ENCODE results near the gene ABHD12. TPM values are rescaled to one million over a fixed set of nuclear protein-coding genes. Genes with fewer than 3 reads are reported as not detected.
"Not testable (repeated sequence)": the region's sequence is repeated elsewhere in the genome, so short reads cannot be mapped to it uniquely, and the experiment has no call there.

Gene ABHD12
- polyA plus RNA-seq, 6 donors from 2014 or later, result 15.7 to 23.1 (median 20.3) TPM

GRCh38 chr20:25320035-25320800 is 70.4 kb downstream of the ABHD12 start:
- Mint-ChIP-seq H3K9me3 (no peaks in the 10 kb centered on the region), H3K4me1 (peaks cover 31 to 47% (median 38%) of the 10 kb centered on the region in 3 donors), H3K27ac (peak overlapping the region in 3 of 6 donors; percentile 5 to 94 (median 85)), H3K36me3 (peaks cover 0 to 18% of the 10 kb centered on the region in 2 donors), H3K4me3 (peak overlapping the region in 2 of 8 donors; percentile 18 to 63), H3K27me3 (no peaks in the 10 kb centered on the region)
- ATAC-seq (ENCODE audit: low read depth in 2 of 2), result no peak
- DNase-seq, result no peak

- H3K27me3 Mint-ChIP-seq, result no peaks in the 10 kb centered on the region
- peak overlapping the region in 4 of 6 donors; percentile 60 to 94 (median 86) for H3K27ac Mint-ChIP-seq
- peaks cover 0 to 18% of the 10 kb centered on the region in 2 donors for H3K36me3 Mint-ChIP-seq
- no peaks in the 10 kb centered on the region for H3K9me3 Mint-ChIP-seq
- DNase-seq (no peak), ATAC-seq (ENCODE audit: low read depth in 2 of 2) (no peak)
- H3K4me3 Mint-ChIP-seq, result peak overlapping the region in 4 of 8 donors; percentile 18 to 66 (median 63)
- H3K4me1 Mint-ChIP-seq, result peaks cover 27 to 47% (median 38%) of the 10 kb centered on the region in 3 donors
Measured at GRCh38 chr20:25319241-25320034, 71.2 kb downstream of the ABHD12 start.

GRCh38 chr20:25318471-25319240 is 72.0 kb downstream of the ABHD12 start:
- Mint-ChIP-seq H3K9me3 (no peaks in the 10 kb centered on the region), H3K4me3 (peak overlapping the region in 6 of 8 donors; percentile 2 to 82 (median 64)), H3K27ac (peak overlapping the region in 5 of 6 donors; percentile 49 to 87 (median 66)), H3K27me3 (no peaks in the 10 kb centered on the region), H3K4me1 (peaks cover 25 to 46% (median 35%) of the 10 kb centered on the region in 3 donors), H3K36me3 (peaks cover 0 to 15% of the 10 kb centered on the region in 2 donors)
- DNase-seq (peak; percentile 50), ATAC-seq (ENCODE audit: low read depth in 2 of 2) (peak; percentile 94 to 95)

- no peak for ATAC-seq (ENCODE audit: low read depth in 2 of 2)
- H3K4me3 Mint-ChIP-seq, result peak overlapping the region in 1 of 8 donors; percentile 40
Measured at GRCh38 chr20:25317351-25318075, 73.1 kb downstream of the ABHD12 start.

GRCh38 chr20:25316506-25317190 is 74.0 kb downstream of the ABHD12 start:
- peak overlapping the region in 1 of 6 donors; percentile 37 for H3K27ac Mint-ChIP-seq
- H3K9me3 Mint-ChIP-seq, result no peaks in the 10 kb centered on the region
- ATAC-seq (ENCODE audit: low read depth in 2 of 2), result no peak
- H3K4me1 Mint-ChIP-seq, result peaks cover 24 to 46% (median 31%) of the 10 kb centered on the region in 3 donors
- H3K27me3 Mint-ChIP-seq, result no peaks in the 10 kb centered on the region
- H3K36me3 Mint-ChIP-seq, result peaks cover 0 to 4% of the 10 kb centered on the region in 2 donors
- no peak for DNase-seq
- H3K4me3 Mint-ChIP-seq, result no peak overlapping the region

More at GRCh38 chr20:25317351-25318075, 73.1 kb downstream of the ABHD12 start:
- no peaks in the 10 kb centered on the region for H3K27me3 Mint-ChIP-seq
- H3K9me3 Mint-ChIP-seq, result no peaks in the 10 kb centered on the region
- H3K27ac Mint-ChIP-seq, result peak overlapping the region in 1 of 6 donors; percentile 64
- H3K4me1 Mint-ChIP-seq, result peaks cover 21 to 45% (median 31%) of the 10 kb centered on the region in 3 donors
- DNase-seq, result no peak
- H3K36me3 Mint-ChIP-seq, result peaks cover 0 to 7% of the 10 kb centered on the region in 2 donors

GRCh38 chr20:25315418-25316210 is 75.0 kb downstream of the ABHD12 start:
- ATAC-seq (ENCODE audit: low read depth in 2 of 2), result no peak
- Mint-ChIP-seq H3K27me3 (no peaks in the 10 kb centered on the region), H3K36me3 (no peaks in the 10 kb centered on the region), H3K4me3 (no peak overlapping the region), H3K4me1 (peaks cover 26 to 57% (median 36%) of the 10 kb centered on the region in 3 donors), H3K9me3 (no peaks in the 10 kb centered on the region), H3K27ac (peak overlapping the region in 1 of 6 donors; percentile 63)
- DNase-seq, result no peak

GRCh38 chr20:25314497-25315417 is 75.9 kb downstream of the ABHD12 start:
- H3K36me3 Mint-ChIP-seq, result no peaks in the 10 kb centered on the region
- no peak for DNase-seq
- H3K9me3 Mint-ChIP-seq, result no peaks in the 10 kb centered on the region
- H3K27ac Mint-ChIP-seq, result no peak overlapping the region
- H3K4me3 Mint-ChIP-seq, result no peak overlapping the region
- no peak for ATAC-seq (ENCODE audit: low read depth in 2 of 2)
- H3K4me1 Mint-ChIP-seq, result peaks cover 31 to 59% (median 39%) of the 10 kb centered on the region in 3 donors
- H3K27me3 Mint-ChIP-seq, result no peaks in the 10 kb centered on the region

- ATAC-seq (ENCODE audit: low read depth in 2 of 2) (no peak), DNase-seq (no peak)
- Mint-ChIP-seq H3K36me3 (no peaks in the 10 kb centered on the region), H3K27me3 (no peaks in the 10 kb centered on the region), H3K9me3 (no peaks in the 10 kb centered on the region), H3K27ac (peak overlapping the region in 1 of 6 donors; percentile 65), H3K4me3 (no peak overlapping the region), H3K4me1 (peaks cover 21 to 49% (median 28%) of the 10 kb centered on the region in 3 donors)
Measured at GRCh38 chr20:25313593-25313992, 77.0 kb downstream of the ABHD12 start.

GRCh38 chr20:25312716-25313115 is 77.9 kb downstream of the ABHD12 start:
- DNase-seq, result not testable (repeated sequence)

GRCh38 chr20:25310921-25311728 is 79.5 kb downstream of the ABHD12 start:
- no peaks in the 10 kb centered on the region for H3K9me3 Mint-ChIP-seq
- no peaks in the 10 kb centered on the region for H3K36me3 Mint-ChIP-seq
- peak overlapping the region in 6 of 8 donors; percentile 3 to 82 (median 70) for H3K4me3 Mint-ChIP-seq
- peak overlapping the region in 5 of 6 donors; percentile 37 to 96 (median 81) for H3K27ac Mint-ChIP-seq
- no peaks in the 10 kb centered on the region for H3K27me3 Mint-ChIP-seq
- DNase-seq (no peak), ATAC-seq (ENCODE audit: low read depth in 2 of 2) (no peak)
- peaks cover 12 to 29% (median 12%) of the 10 kb centered on the region in 3 donors for H3K4me1 Mint-ChIP-seq

More at GRCh38 chr20:25312716-25313115, 77.9 kb downstream of the ABHD12 start:
- H3K27me3 Mint-ChIP-seq; ATAC-seq (ENCODE audit: low read depth in 2 of 2); H3K36me3 Mint-ChIP-seq; H3K9me3 Mint-ChIP-seq; H3K4me3 Mint-ChIP-seq; H3K27ac Mint-ChIP-seq: not testable (repeated sequence)
- H3K4me1 Mint-ChIP-seq, result peaks cover 16 to 40% (median 19%) of the 10 kb centered on the region in 3 donors

All from naive B cell (primary cell).